ENCODE data around the gene PREPL. TPM values are rescaled to one million over a fixed set of nuclear protein-coding genes. Genes with fewer than 3 reads are reported as not detected.
A peak's percentile ranks its signal among the peaks of the same experiment; 100 is the strongest.

PREPL gene
- total and polyA plus RNA-seq, 7 donors, result 6.6 to 52.6 (median 41.5) TPM

DNA sequence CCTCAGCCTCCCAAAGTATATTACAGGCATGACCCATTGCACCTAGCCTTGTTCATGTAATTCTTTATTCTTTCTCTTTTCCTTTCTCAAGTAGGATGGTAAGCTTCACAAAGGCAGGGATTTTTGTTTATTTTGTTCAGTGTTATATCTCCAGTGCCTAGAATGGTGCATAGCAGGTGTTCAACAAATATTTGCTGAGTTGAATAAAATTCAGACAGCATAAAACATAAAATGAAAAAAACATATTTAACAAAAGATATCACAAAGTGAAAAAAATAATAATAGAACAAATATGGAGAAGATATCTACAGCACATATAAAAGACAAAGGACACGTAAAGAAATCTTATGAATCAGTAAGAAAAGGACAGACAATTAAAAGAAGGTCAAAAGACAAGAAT, 8.8 kb downstream of the PREPL start:
- Histone ChIP-seq H3K36me3 (no peaks in the 10 kb centered on the region), H3K27ac (no peak overlapping the region), H3K4me1 (peaks cover 0 to 22% (median 14%) of the 10 kb centered on the region in 4 donors), H3K9me3 (no peaks in the 10 kb centered on the region), H3K27me3 (no peaks in the 10 kb centered on the region), H3K4me3 (no peak overlapping the region)
- 94 to 97% methylated on average over 1 of the region's 1 CpG for WGBS, 2 donors
- intact Hi-C loops (cut with DNase I), result no loop called here
- no peak for DNase-seq
- TF ChIP-seq, protein P1, sequence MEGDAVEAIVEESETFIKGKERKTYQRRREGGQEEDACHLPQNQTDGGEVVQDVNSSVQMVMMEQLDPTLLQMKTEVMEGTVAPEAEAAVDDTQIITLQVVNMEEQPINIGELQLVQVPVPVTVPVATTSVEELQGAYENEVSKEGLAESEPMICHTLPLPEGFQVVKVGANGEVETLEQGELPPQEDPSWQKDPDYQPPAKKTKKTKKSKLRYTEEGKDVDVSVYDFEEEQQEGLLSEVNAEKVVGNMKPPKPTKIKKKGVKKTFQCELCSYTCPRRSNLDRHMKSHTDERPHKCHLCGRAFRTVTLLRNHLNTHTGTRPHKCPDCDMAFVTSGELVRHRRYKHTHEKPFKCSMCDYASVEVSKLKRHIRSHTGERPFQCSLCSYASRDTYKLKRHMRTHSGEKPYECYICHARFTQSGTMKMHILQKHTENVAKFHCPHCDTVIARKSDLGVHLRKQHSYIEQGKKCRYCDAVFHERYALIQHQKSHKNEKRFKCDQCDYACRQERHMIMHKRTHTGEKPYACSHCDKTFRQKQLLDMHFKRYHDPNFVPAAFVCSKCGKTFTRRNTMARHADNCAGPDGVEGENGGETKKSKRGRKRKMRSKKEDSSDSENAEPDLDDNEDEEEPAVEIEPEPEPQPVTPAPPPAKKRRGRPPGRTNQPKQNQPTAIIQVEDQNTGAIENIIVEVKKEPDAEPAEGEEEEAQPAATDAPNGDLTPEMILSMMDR (IDR thresholded peaks at IDR 0.05), result no peak
- no peak for TF ChIP-seq POLR2AphosphoS5 (IDR thresholded peaks at IDR 0.05)

DNA sequence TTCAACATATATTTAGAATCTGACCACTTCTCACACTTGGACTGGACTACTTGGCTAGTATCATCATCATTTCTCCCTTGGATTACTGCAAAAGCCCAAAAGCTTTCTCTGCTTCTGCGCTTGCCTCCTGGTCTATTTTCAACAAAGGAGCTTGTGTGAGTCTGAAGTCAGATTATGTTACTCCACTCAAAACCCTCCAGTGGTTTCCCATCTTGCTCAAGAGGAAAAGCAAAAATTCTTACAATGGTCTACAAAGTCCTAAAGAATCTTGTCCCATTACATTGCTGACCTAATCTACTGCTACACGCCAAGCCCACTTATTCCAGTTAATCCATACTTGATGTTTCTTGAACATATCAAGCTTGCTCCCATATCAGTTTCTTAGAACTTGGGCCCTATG, 9.6 kb downstream of the PREPL start:
- H3K27me3 ChIP-seq, result no peaks in the 10 kb centered on the region
- H3K36me3 ChIP-seq, result no peaks in the 10 kb centered on the region
- 86 to 90% methylated on average over 2 of the region's 2 CpGs for WGBS, 2 donors
- H3K4me1 ChIP-seq, result peaks cover 0 to 29% (median 18%) of the 10 kb centered on the region in 4 donors
- no peak for TF ChIP-seq EP300 (IDR thresholded peaks at IDR 0.05)
- TF ChIP-seq, protein P1 (IDR thresholded peaks at IDR 0.05), result no peak
- H3K9me3 ChIP-seq, result no peaks in the 10 kb centered on the region
- no peak for DNase-seq
- intact Hi-C loops (cut with DNase I), result no loop called here
- H3K4me3 ChIP-seq, result no peak overlapping the region
- H3K27ac ChIP-seq, result no peak overlapping the region

DNA sequence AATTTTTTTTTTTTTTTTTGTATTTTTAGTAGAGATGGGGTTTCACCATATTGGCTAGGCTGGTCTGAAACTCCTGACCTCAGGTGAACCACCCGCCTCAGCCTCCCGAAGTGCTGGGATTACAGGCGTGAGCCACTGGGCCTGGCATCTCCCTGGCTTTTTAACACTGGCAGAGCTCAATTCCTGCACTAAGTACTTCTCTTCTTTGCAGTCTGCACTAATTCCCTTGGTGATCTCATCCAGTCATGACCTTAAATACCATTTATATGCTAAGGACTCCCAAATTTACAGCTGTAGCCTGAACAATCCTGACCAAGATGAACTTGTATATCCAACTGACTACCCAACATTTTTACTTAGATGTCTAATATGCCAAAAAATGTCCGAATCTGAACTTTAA, 10.2 kb downstream of the PREPL start:
- DNase-seq, result no peak
- WGBS, 2 donors, result 81 to 85% methylated on average over 4 of the region's 4 CpGs
- intact Hi-C loops (cut with DNase I), result no loop called here

DNA sequence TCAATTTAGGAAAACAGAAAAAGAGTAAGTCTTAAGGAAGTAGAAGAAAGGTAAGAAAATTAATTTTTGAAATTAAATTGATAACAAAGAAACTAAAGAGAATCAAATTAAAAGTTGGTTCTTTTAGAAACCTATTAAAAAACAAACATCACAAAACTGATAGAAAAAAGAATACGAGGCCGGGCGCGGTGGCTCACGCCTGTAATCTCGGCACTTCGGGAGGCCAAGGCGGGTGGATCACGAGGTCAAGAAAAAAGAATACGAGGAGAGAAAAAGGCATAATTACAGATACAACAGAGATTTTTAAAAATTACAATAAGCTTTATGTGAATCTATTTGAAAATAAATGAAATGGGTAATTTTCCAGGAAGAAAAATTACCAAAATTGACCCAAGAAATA, 11.8 kb downstream of the PREPL start:
- H3K4me3 ChIP-seq, result no peak overlapping the region
- no peak for TF ChIP-seq EP300 (IDR thresholded peaks at IDR 0.05)
- TF ChIP-seq, protein P1 (IDR thresholded peaks at IDR 0.05), result no peak
- TF ChIP-seq POLR2A (IDR thresholded peaks at IDR 0.05), result no peak
- TF ChIP-seq POLR2AphosphoS5 (IDR thresholded peaks at IDR 0.05), result no peak
- 97 to 99% methylated on average over 10 of the region's 10 CpGs for WGBS, 2 donors
- H3K27me3 ChIP-seq, result no peaks in the 10 kb centered on the region
- intact Hi-C loops (cut with DNase I), result no loop called here
- no peak for DNase-seq
- peaks cover 0 to 10% (median 2%) of the 10 kb centered on the region in 4 donors for H3K36me3 ChIP-seq
- no peak overlapping the region for H3K27ac ChIP-seq
- H3K9me3 ChIP-seq, result no peaks in the 10 kb centered on the region
- H3K4me1 ChIP-seq, result peaks cover 0 to 29% (median 18%) of the 10 kb centered on the region in 4 donors

More for the DNA sequence above, 10.2 kb downstream of the PREPL start:
- Histone ChIP-seq H3K9me3 (no peaks in the 10 kb centered on the region), H3K4me3 (no peak overlapping the region), H3K27ac (peak overlapping the region in 2 of 4 donors; percentile 4 to 32), H3K4me1 (peaks cover 0 to 29% (median 18%) of the 10 kb centered on the region in 4 donors), H3K36me3 (no peaks in the 10 kb centered on the region), H3K27me3 (no peaks in the 10 kb centered on the region)
- TF ChIP-seq EP300 (IDR thresholded peaks at IDR 0.05), result no peak
- no peak for TF ChIP-seq POLR2A (IDR thresholded peaks at IDR 0.05)
- TF ChIP-seq, protein P1 (IDR thresholded peaks at IDR 0.05), result no peak
- no peak for TF ChIP-seq POLR2AphosphoS5 (IDR thresholded peaks at IDR 0.05)

DNA sequence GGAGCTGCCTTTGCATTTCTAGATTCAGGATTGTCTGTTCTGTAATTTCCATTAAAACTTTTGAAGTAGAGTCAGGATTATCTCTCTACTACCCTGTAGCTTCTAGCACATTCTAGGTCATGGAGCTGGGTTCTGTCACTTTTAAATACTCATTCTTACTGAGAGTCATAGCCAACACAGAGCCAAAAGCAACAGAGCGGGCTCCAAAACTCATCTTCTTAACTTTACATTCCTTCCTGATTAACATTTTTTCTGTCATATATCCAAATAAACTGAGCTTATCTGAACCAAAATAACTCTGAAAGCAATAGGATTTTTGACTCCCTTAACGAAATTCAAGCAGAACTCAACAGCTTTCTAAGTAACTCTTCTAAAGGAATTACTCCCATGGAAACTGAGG, 12.9 kb downstream of the PREPL start:
- H3K27ac ChIP-seq, result peak overlapping the region in 3 of 4 donors; percentile 22 to 63 (median 57)
- H3K9me3 ChIP-seq, result no peaks in the 10 kb centered on the region
- H3K4me1 ChIP-seq, result peaks cover 0 to 29% (median 18%) of the 10 kb centered on the region in 4 donors
- TF ChIP-seq, protein P1 (IDR thresholded peaks at IDR 0.05), result no peak
- no peak for TF ChIP-seq EP300 (IDR thresholded peaks at IDR 0.05)
- TF ChIP-seq POLR2AphosphoS5 (IDR thresholded peaks at IDR 0.05), result no peak
- TF ChIP-seq POLR2A (IDR thresholded peaks at IDR 0.05), result no peak
- 79 to 82% methylated on average over 2 of the region's 2 CpGs for WGBS, 2 donors
- no peak overlapping the region for H3K4me3 ChIP-seq
- intact Hi-C loops (cut with DNase I), result no loop called here
- DNase-seq, result no peak
- no peaks in the 10 kb centered on the region for H3K27me3 ChIP-seq
- H3K36me3 ChIP-seq, result peaks cover 0 to 14% (median 3%) of the 10 kb centered on the region in 4 donors
